Stimulated activated CD4-positive, alpha-beta T cell treated with anti-CD3 and anti-CD28 coated beads, Interleukin-2, amount 100 ng/mL, for 24 hours (primary cell): ENCODE results near the gene CABP1.

Experiments
- DNase-seq, 2 donors: peaks; one replicate each; pipeline ENCODE4 v3.0.0-alpha.2; 2020

CABP1 gene

DNA sequence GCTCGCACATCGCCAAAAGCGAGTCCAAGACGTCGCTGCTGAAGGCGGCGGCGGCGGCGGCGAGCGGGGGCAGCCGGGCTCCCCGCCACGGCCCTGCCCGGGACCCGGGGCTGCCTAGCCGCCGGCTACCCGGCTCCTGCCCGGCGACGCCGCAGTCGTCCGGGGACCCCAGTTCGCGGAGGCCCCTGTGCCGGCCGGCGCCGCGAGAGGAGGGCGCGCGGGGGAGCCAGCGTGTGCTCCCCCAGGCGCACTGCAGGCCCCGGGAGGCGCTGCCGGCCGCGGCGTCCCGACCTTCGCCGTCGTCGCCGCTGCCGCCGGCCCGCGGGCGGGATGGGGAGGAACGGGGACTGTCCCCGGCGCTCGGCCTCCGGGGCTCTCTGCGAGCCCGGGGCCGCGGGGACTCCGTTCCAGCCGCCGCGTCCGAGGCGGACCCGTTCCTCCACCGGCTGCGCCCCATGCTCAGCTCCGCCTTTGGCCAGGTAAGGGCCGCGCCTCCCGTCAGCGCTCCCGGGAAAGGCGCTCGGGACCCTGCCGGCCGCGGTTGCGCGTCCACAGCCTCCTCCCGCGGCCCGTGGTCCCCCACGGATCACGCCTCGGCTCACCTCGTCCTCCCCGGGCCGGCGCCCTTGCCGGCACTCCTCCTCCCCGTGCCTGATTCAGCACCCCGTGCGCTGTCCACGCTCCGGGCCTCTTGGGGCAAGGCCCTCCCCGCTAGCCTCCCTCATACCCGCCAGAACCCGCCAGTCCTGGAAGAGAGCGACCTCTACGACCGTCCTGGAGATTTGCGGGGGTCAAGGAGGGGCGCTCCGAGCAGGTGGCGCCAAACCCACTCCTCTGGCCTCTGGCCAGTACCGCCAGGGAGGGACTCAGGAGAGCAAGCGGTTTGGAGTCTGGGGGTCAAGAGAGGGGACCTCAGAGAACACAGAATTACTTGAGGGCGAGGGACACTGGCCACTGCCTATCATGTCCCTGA lies 721 bp downstream of the CABP1 start:
- peak; percentile 53 to 55 for DNase-seq

DNA sequence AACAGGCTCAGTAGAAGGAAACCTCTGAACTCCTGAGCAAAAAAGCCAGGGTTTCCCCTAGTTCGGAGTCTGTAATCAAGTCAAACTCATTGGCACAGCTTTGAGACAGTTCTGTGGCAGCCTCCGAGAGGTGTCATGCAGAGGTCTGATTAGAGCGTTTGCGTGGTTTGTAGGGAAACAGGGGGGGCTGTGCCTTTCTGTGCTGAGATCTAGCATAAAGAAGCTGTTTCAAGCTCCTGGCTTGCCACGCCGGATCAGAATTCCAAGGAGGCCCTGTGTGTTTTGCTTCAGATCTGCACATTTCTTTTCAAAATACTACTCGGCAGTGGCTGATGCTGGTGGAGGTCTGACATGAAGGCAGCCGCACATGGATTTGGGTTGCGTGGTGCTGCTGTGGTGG lies 1.7 kb downstream of the CABP1 start:
- DNase-seq, result no peak

DNA sequence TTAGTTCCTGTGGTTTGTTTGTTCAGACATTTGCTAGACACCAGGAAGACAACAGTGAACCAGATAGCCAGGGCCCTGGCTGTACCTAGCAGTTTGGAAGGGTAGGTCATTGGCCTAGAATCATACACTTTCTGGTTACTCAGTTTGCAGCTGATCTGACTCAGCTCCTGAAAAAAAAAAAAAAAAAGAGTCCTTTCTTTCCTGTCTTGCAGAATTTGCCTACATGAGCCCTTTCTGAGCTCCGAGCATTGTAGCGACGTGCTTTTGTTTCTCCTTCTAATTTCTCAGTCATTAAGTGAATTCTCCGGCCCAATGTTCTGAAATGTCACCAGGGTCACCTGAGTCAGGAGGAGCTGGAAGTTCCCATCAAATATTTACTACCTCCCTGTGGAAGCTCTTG lies 2.4 kb downstream of the CABP1 start:
- no peak for DNase-seq

DNA sequence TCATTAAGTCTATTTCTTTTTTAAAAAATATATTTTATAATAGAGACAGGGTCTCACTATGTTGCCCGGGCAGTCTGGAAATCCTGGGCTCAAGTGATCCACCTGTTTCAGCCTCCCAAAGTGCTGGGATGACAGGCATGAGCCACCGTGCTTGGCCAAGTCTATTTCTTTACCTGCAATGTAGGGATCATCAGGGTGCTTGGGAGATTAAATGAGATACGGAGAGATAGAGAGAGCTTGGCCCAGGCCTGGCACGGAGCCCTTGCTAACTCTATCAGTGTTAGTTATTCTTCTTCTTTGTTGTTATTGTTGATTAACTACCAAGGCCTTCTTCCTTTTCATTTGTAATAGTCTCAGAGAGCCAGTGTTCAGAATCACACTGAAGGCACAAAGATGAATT lies 3.1 kb downstream of the CABP1 start:
- DNase-seq, result no peak

DNA sequence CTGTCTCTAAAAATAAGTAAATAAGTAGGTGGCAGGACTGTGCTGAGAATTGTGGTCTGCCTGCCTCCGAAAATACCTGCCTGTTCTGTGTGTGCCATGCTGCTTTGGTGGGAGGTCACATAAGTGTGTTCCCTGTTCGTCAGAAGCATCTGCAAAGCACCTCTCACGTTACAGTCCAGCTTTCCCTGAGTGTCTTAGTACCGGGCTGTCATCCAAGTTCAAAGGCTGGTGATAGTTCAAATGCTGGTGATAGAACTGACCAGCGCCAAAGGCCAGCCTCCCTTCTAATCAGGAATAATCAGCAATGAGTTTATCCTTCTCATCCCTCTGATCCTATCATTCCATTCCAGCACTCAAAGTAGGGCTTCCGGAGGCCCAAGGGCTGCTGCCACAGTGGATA lies 5.6 kb downstream of the CABP1 start:
- DNase-seq, result no peak

DNA sequence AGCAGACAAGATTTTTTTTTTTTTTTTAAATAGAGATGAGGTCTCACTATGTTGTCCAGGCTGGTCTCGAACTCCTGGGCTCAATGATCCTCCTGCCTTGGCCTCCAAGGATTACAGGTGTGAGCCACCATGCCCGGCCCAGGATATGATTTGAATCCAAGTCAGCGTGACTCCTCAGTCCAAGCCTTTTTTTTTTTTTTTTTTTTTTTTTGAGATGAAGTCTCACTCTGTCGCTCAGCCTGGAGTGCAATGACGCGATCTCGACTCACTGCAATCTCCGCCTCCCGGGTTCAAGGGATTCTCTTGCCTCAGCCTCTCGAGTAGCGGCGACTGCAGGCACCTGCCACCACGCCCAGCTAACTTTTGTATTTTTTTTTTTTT lies 6.9 kb downstream of the CABP1 start:
- no peak for DNase-seq

DNA sequence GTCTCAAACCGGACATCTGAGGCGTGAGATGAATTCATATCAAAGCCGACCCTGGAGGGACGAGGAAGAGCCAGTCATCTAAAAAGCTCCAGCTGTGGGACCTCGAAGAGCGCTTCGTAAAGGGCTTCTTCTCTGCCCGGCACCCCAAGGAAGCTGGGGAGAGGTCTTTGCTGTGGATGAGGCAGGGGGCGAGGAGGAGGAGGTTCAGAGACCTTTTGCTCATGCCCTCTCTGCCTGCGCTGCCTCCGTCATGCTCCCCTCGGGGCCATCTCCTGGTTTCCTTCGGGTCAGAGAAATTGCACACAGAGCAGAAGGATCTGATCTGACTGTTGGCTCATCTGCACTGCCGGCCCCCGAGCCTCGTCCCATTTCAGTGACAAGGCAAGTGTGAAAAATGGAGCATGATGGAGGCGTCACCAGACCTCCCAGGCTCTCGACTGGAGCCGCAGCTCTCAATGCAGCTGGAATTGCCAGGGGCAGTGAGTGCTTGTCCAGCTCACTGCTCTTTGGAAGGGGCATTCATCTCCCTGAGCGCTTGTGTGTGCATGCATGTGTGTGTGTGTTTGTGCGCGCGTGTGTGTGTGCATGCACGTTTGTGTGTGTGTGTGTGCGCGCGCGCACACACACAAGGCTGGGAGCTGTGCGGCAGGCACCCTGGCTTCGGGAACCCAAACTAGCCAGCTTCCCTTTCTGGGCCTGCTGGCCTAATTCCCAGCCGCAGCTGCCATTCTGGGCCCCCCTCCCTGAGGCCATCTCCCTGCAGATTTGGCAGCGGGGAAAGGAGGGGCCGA lies 9.2 kb downstream of the CABP1 start:
- no peak for DNase-seq

DNA sequence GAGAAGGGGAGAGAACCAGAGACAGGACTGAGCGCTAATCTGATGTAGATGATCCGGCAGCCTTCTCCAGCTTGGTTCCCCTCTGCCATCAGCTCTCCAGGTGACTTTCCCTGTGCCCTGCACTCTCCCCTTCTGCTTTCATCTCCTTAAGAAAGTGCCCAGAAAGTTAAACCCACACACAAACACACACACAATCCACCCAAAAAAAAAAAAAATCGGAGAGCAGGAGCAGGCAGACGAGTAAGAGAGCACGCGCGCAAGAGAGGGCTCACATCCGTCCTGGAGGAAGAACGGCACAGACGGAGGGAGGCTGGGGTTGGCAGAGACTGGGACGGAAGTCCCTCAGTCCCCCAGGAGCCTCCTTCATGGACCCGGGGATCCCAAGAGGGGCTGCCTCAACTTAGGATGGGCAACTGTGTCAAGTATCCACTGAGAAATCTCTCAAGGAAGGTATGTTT lies 9.8 kb downstream of the CABP1 start:
- DNase-seq, result no peak

DNA sequence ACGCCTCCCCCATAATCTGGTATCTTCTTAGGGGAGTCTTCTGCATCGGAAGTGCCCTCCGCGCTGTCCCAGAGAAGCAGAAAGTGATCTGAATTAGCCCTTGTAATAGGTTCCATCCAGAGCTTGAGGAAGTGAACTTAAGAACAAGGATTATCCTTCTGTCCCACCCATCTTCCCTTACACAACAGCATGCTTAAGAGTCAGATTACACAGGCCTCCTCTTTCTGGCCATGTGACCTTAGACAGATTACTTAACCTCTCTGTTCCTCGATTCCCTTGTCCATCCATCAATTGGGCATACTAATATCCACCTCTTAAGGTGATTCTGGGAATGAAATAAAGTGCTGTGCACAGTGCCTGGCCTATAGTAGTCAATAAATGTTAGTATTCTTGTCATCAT lies 11.4 kb downstream of the CABP1 start:
- no peak for DNase-seq

DNA sequence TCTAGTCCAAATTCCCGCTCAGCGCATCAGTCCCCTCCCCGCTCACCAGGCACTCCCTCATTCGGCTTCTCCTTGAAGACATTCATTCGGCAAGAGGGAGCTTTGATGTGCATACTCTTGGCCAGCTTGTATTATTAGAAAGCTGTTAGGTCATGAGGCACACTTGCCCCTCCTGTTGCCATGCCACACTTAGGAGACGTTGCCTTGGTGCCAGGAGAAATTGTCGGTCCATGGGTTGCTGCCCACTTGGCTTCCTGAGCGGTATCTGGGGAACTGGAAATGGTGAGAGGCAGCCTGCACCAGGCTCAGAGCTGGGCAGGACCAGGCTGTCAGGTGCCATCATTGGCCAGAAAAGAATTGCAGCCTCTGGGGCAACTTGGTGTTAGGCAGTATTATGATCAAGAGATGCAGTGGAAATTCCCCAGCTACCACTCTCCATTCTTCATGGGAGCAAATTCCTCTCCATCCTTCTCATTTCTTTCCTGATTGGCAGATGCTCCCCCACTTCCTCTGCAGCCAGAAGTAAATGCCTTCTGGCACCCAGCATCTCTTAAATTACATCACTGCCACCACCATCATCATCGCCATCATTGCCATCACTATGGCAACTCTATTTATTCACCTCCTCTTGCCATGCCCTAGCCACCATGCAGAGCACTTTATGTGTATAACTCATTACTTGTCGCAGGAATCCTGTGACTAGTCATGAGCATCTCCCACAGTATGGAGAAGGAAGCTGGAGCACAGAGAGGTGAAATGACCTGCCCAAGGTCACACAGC lies 12.4 kb downstream of the CABP1 start:
- DNase-seq, result no peak

DNA sequence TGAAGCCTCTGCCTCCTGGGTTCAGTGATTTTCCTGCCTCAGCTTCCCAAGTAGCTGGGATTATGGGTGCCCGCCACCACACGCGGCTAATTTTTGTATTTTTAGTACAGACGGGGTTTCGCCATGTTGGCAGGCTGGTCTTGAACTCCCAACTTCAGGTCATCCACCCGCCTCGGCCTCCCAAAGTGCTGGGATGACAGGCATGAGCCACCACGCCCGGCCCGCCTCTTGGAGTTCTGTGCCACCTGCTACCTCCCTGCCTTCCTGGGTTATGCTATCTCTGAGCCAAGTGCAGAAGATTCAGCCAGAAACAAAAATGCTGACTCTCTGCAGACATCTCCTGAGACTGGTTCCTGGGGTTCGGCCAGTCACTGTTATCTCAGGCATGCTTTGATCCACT lies 13.2 kb downstream of the CABP1 start:
- DNase-seq, result no peak

DNA sequence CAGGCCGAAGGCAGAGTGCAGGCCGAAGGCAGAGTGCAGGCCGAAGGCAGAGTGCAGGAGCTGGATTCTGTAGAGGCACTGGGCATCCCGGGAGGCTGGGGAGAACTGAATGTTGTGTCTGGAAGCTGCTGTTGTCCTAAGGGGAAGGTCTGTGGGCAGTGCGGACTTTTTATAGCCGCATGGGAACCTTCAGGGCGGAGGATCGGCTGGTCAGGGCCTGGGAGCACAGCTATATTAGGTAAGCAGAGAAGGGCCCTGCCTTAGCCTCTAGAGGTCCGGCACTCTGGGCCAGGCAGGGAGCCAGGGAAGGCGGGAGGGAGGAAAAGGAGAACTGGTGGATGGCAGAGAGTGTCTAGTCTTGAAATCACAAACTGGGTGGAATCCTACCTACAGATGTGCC lies 14.2 kb downstream of the CABP1 start:
- no peak for DNase-seq

DNA sequence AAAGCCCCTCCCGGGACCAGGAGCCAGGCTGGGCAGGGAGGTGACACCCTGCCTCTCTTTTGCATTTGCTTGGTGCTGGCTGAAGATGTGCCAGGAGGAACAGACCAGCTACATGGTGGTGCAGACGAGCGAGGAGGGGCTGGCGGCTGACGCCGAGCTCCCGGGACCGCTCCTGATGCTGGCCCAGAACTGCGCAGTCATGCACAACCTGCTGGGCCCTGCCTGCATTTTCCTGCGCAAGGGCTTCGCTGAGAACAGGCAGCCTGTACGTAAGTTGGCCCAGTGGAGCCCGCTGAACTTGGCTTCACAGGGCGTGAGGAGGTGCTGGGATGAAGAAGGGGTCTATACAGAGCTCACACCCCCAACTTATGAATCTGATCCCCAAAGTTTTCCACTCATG lies 15.6 kb downstream of the CABP1 start:
- DNase-seq, result no peak

DNA sequence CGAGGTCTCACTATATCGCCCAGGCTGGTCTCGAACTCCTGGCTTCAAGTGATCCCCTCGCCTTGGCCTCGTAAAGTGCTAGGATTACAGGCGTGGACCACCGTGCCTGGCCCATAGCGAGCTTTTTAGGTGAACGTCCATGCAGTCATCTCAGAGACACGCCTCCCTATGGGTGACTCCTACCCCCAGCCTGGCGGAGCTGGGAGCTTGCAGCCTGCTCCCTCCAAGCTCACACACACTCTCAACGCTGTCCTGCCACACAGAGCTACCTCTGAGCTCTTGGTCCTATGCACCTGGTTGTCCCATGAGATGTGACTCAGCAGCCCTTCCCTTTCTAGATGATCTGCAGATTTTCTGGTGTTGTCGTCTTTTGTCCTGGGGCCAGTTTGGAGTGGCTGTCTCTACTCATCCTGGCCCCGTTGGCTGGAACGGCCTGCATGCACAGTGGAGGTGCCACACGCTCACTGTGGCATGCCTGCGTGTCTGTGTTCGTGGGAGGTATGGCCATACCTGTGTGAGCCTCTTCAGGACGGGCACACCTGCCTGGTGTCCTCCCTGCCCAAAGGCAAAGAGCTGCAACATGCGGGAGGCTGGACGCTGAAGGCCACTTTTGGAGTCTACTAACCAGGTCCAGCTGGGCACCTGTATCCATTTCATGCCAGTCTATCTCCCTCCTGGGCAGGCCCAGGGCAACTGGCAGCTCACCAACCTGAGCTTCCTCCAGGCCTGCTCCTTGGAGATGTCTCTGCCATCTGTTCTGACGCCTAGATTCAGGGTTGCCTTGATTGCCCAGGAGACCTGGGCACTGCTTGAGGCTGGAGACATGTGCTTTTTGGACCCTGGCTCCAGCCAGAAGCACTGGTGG lies 18.1 kb downstream of the CABP1 start:
- no peak for DNase-seq

DNA sequence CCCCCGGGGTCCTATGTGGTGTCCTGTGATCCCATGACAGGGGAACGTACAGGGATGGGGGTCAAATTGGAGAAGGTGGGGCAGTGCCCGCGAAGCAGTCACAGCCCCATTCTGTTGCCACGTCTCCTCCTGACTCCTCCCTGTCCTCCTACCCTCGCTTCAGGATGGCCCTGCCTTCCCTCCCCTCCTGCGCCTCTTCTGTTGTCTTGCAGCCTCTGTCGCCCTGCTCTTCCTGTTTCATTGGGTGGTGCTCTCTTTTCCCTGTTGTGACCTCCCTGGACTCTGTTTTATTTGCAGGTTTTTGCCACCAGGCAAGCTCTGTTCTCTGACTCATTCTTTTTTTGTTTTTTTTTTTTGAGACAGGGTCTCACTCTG lies 18.7 kb downstream of the CABP1 start:
- DNase-seq, result no peak

DNA sequence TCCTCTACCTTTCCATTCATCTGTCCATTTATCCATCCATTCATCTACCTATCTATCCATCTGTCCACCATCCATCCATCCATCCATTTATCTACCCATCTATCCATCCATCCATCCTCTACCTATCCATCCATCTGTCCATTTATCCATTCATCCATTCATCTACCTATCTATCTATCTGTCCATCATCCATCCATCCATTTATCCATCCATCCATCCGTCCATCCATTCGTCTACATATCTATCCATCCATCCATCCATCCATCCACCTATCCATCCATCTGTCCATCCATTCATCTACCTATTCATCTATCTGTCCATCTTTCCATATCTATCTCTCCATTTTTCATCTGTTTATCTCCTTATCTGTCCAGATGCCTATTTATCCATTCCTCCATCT lies 21.0 kb downstream of the CABP1 start:
- DNase-seq, result no peak

DNA sequence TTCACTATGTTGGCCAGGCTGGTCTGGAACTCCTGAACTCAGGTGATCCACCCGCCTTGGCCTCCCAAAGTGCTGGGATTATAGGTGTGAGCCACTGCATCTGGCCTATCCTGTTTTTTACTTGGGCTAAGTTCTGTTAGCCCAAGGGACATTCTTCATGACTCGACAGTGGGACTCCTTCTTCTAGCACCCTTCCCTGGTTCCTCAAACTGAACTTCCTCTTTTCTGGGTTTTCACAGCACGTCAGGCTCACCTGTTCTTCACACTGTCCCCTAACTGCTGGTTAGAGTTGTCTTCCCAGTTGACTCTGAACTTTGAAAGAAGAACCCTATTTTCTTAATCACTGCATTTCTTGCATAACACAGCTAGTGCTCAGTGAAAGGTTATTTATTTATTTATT lies 22.5 kb downstream of the CABP1 start:
- no peak for DNase-seq

DNA sequence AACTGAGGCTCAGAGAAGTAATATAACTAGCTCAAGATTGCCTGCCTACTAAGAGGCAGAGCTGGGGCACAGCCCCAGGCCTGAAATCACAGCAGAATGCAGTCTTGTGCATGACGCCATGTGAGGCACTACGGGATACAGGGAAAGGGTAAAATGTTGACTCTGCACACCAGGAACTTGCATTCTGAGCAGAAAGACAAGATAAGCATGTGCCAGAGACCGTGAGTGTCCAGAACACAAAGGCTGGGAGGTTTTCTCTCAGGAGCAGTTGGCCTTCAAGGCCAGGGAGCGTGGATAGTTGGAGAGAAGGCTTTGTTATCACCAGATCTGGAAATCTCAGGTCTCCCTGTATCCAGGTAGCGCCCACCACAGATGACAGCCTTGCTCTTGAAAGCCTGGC lies 23.3 kb downstream of the CABP1 start:
- DNase-seq, result no peak

DNA sequence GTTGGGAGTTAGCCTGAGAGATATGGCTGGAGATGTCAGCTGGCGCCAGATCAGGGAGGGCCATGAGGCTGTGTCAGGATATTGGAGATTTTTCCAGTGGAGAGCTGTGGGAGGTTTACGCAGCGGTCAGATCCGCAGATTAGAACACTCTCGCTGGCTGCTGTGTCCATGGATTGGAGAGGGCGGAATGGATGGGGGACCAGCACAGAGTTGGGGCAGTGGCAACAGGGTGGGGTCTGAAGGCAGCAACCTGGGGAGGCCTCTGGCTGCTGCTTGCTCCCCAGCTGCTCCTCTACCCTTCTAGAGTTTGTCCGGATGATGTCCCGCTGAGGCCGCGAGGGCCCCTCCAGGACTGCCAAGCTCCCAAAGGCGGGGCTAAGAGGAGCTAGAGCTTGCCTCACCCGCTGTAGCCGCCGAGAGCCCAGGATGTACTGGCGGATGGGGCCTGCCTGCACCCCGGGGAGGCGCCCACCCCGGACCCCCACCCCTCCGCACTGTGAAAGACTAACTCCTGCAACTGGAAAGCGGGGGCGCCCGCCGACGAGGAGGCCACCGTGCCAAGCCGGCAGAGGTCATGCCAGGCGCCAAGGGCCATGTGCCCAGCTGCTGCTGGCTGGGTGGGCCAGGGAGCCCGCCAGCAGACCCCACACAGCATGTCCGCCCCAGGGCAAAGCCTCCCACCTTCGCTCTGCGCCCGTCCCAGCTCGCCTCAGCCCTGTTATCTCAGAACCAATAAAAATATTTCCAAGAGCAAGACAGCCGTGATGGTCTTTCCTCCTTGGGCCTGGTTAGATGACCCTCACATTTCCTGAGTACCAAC lies 26.4 kb downstream of the CABP1 start:
- DNase-seq, result no peak

DNA sequence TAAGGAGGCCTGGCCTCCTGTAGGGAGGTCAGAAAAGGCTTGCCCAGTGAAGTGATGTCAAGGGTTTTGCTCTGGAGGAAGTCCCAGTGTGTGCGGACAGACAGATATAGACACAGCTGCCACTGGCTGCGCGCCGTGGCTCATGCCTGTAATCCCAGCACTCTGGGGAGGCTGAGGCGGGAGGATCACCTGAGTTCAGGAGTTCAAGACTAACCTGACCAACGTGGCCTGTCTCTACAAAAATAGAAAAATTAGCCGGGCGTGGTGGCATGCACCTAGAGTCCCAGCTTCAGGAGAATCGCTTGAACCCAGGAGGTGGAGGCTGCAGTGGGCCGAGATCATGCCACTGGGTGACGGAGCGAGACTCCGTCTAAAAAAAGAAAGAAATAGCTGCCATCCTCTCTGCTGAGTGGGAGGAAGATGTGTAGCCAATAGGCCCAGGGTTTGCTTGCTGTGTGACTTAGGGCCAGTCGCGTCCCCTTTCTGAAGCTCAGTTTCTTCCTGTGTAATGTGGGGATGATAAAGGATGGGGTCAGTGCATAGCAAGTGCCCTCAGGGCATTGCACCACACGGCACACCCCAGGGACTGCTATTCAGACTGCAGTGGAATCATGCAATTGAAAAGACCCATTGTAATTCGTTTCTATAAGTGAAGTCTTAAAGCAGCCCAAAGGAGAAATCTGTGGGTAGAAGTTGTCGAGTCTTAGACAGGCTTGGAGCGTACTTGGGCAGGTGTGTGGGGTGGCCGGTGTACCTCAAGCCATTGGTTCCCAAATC lies 27.9 kb downstream of the CABP1 start:
- DNase-seq, result no peak
